Measurements from ENCODE around the gene ISM1.
A peak's percentile ranks its signal among the peaks of the same experiment; 100 is the strongest.
"Not testable (repeated sequence)": the region's sequence is repeated elsewhere in the genome, so short reads cannot be mapped to it uniquely, and the experiment has no call there.

ISM1 gene

GRCh38 chr20:13221673-13222318 lies 722 bp downstream of the ISM1 start:
- peak; percentile 46 for DNase-seq

DNA sequence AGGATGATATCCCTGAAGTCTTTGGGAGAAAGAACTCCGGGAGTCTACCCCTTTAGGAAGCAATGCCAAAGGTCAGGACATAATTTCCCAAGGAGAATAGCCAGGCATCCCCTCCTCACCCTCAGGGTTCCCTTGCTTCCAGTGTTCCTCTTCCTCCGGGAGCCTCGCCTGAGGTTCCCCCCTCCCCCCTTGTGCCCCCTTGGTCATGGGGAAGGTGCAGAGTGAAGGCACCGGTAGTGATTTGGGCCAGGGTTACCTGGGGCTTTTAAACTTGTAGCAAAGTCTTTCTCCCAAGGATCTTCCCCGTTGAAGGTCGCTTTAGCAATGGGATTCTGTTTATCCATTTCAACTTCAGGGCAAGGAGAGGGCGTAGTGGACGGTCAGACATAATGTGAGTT lies 1.2 kb downstream of the ISM1 start:
- no peak for DNase-seq

- no peak for DNase-seq
Measured at GRCh38 chr20:13223736-13224520, 2.9 kb downstream of the ISM1 start.

- DNase-seq, result no peak
Measured at GRCh38 chr20:13226367-13226766, 5.3 kb downstream of the ISM1 start.

DNA sequence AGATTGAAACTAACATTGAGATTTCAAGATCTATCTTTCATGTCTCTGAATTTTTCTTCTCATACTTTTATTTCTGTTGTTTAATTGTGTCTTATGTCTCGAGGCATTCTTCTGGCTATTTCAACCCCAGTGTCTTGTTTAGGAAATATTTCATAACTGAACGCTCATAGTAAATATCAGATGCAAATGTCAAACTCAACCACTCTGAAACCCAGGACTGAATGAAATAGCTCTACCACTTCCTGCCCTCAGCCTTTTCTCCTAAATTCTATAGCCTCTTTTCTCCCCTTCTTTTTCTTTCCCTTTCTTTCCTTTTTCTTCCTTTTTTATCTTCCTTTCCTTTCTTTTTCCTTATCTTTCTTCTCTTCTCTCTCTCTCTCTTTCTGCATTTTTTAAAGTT lies 7.7 kb downstream of the ISM1 start:
- DNase-seq, result no peak

- DNase-seq, result no peak
Measured at GRCh38 chr20:13229538-13229937, 8.5 kb downstream of the ISM1 start.

- no peak for DNase-seq
Measured at GRCh38 chr20:13231031-13231752, 10.1 kb downstream of the ISM1 start.

GRCh38 chr20:13232999-13233398 lies 11.9 kb downstream of the ISM1 start:
- no peak for DNase-seq

DNA sequence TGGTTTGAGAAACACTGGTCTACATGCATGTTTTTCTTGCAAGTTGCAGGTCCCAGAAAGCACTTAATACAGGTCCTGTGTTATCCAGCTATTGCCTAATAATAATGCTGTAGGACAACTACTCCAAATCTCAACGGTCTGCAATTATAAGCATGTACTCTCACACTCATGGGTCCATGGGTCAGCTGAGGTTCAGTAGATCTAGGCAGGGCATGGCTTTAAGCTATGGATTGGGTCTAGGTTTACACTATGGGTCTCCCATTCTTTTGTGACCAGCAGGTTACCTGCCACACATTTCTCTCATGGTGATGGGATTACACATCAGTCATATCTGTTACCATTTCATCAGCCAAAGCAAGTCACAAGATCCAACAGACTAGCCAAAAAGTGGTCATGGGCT lies 13.9 kb downstream of the ISM1 start:
- DNase-seq, result no peak

DNA sequence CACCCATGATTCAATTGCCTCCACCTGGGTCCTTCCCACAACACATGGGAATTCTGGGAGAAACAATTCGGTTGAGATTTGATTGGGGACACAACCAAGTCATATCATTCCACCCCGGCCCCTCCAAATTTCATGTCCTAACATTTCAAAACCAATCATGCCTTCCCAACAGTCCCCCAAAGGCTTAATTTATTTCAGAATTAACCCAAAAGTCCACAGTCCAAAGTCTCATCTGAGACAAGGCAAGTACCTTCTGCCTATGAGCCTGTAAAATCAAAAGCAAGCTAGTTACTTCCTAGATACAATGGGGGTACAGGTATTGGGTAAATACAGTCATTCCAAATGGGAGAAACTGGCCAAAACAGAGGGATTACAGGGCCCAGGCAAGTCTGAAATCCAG lies 15.3 kb downstream of the ISM1 start:
- DNase-seq, result not testable (repeated sequence)

DNA sequence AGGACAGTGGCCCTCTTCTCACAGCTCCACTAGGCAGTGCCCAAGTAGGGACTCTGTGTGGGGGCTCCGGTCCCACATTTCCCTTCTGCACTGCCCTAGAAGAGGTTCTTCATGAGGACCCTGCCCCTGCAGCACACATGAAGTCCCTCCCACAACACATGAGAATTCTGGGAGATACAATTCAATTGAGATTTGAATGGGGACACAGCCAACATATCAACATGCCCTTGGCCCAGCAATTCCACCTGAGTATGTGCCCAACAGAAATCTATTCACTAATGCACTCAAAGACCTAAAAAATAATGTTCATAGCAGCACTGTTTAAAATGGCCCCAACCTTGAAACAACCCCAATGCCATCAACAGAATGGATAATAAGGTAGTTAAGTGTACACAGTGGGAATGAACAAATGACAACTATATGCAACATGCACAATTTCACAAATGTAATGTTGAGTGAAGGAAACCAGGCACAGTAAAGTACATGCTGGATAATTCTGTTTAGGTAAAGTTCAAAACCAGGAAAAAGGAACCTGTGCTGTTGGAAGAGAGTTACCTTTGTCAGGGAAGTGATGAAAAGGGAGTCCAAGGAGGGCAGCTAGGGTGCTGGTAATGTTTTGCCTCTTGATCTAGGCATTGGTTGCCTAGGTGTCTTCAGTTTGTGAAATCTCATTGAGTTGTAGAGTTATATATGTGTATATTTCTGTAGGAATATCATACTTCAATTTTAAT lies 16.1 kb downstream of the ISM1 start:
- no peak for DNase-seq

DNA sequence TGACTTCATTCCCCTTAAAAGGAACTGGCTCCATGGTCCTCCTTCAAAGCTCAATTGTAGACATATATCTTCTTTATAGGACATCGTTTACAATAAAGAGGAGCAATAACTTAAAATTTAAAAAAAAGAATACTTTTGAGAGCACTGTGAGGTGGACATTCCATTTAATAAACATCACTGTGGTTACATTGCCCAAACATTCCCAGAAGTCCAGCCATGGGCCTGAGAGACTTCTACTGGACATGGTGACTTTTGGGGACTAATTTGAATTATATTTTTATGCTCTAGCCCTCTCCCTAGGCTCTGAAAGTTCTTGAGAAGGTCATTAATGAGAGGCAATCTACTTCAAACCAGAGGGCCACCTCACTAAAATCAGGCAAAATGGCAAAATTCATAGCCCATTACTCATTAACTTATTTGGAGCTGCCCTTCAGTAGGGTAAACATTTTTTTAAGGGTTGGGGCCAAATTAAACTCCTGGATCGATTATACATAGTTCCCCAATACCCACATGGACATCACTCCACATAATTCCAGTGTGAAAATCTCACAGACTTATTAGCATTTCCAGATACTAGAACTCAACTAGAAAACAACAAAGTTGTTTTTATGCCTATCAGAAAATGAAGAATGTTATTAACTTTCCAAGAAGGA lies 17.1 kb downstream of the ISM1 start:
- DNase-seq, result no peak

DNA sequence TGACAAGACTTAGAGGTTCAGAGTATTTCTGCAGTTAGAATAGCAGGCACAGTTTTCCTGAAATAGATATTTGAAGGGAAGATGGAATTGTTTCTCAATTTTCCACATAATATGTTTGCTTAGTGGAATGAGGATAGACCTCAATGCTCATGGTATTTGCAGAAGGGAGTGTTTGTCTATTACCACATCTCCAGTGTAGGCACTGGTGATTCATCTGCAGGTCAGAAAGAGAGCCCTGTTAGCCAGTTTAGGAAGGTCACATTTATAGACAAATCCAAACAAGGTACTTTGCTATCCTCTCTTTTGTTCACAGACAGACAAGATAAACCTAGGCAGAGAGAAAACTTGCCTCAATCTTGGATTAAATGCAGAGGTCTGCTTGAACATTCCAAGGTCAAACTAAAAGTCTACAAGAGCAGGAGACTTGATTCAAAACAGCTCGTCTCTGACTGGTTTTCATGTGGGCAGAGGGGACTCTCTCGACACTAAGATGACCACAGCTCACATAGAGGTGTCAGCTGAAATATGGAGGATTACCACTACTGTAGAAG lies 22.8 kb downstream of the ISM1 start:
- no peak for DNase-seq

- DNase-seq, result no peak
Measured at GRCh38 chr20:13245250-13245723, 24.2 kb downstream of the ISM1 start.

DNA sequence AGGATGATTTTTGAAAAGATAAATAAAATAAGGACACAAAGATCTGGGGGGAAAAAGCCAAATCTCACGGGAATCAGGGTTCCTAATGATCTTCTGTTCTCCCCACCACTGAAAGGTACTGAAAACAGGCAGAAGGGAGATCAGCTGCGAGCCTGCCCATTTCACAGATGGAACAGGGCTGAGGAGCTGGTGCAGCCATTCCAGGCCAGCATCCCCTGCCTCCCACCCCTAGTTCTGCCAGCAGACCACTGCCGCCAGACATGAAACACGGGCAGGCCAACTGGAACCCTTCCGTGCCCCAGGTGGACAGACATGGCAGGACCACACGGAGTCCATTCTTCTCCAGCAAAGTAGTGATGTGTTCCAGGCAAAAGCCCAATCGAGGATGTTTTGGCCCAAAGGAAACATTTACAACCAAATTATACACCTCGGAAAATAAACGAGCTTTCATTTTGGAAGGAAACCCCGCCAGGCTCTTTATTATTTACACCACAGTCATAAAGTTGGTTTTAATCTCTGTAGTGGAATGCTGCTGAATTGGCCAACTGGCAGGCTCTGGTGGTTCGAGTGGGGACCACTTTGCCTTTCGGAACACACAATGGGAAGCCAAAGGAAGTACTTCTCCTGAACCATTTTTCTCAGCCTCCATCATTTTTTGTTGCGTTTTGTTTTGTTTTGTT lies 28.2 kb downstream of the ISM1 start:
- no peak for DNase-seq

- no peak for DNase-seq
Measured at GRCh38 chr20:13249798-13250170, 28.7 kb downstream of the ISM1 start.

DNA sequence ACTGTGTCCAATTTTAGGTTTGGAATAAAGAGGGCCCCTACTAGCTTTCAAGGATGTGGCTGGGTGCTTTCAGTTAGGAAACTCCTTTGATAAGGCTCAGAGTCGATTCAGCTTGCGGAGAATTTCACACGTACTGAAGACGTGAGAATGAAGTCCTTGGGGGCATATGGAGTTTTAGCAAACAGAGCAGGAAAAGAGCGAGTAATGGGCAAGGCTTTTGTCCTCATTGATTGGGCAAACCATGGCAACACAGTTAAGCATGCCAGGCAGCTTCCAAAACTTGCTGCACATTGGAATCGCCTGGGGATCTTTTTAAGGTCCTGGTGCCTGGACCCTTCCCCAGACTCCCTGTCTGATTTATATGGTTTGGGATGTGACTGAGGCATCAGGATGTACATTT lies 29.2 kb downstream of the ISM1 start:
- no peak for DNase-seq

GRCh38 chr20:13251106-13251903 lies 30.2 kb downstream of the ISM1 start:
- no peak for DNase-seq

- no peak for DNase-seq
Measured at GRCh38 chr20:13251904-13252297, 30.8 kb downstream of the ISM1 start.

- DNase-seq, result no peak
Measured at GRCh38 chr20:13255356-13255755, 34.3 kb downstream of the ISM1 start.

GRCh38 chr20:13256606-13257005 lies 35.5 kb downstream of the ISM1 start:
- no peak for DNase-seq
